PC-9 (cell line): ENCODE results near the gene MIB1. TPM values are rescaled to one million over a fixed set of nuclear protein-coding genes. Genes with fewer than 3 reads are reported as not detected.

Source experiments
- BruUV-seq: library from RNA; stranded (reverse); fragments of 400-500 nt; replicated peaks from 2 replicates; lab custom pipeline; 2021; lab: Mats Ljungman, UMichigan
- CTCF ChIA-PET: fragments of 300-600 bp; sonication (Branson Sonifier 250); formaldehyde crosslinking; loops from one replicate; lab custom pipeline; 2022; ENCODE audit warnings: antibody characterized with exemption; lab: Charles Lee
- POLR2A ChIA-PET: fragments of 300-600 bp; sonication (Branson Sonifier 250); formaldehyde crosslinking; loops from one replicate; lab custom pipeline; 2022; ENCODE audit warnings: antibody characterized with exemption; ENCODE audit not compliant: unreplicated experiment; lab: Charles Lee
- DNase-seq, 2 experiments: peaks; one replicate each; pipeline versions ENCODE4 v3.0.0 to v3.0.0-alpha.2; 2015 to 2022; ENCODE audit warnings: mixed read lengths in 1 of 2
- H2AFZ ChIP-seq: fragments of 200-600 bp; sonication (generic); 2 replicates; pipeline ENCODE4 v1.8.1; 2017; ENCODE audit warnings: antibody characterized with exemption
- H3F3A ChIP-seq: fragments of 200-600 bp; sonication (generic); 2 replicates; pipeline ENCODE4 v1.8.1; 2017; ENCODE audit warnings: antibody characterized with exemption, mild to moderate bottlenecking, low read depth; ENCODE audit not compliant: insufficient read depth
- H3K27ac ChIP-seq: fragments of 200-600 bp; sonication (generic); 2 replicates; pipeline ENCODE4 v1.6.1; 2016; ENCODE audit warnings: mixed run types
- H3K27me3 ChIP-seq: fragments of 200-600 bp; sonication (generic); 2 replicates; pipeline ENCODE4 v1.6.1; 2016; ENCODE audit warnings: low read depth, mixed run types; ENCODE audit not compliant: insufficient read depth
- H3K36me3 ChIP-seq: fragments of 200-600 bp; sonication (generic); 2 replicates; pipeline ENCODE4 v1.6.1; 2016; ENCODE audit warnings: low read depth, mixed run types
- H3K4me1 ChIP-seq: fragments of 200-600 bp; sonication (generic); replicated peaks from 2 replicates; pipeline ENCODE4 v1.6.1; 2016; ENCODE audit warnings: mixed run types; ENCODE audit not compliant: insufficient read depth
- H3K4me2 ChIP-seq: fragments of 200-600 bp; sonication (generic); 2 replicates; pipeline ENCODE4 v1.6.1; 2017; ENCODE audit warnings: mixed run types
- H3K4me3 ChIP-seq: fragments of 200-600 bp; sonication (generic); 2 replicates; pipeline ENCODE4 v1.6.1; 2016; ENCODE audit warnings: mixed run types
- H3K79me2 ChIP-seq: fragments of 200-600 bp; sonication (generic); 2 replicates; pipeline ENCODE4 v1.6.1; 2017; ENCODE audit warnings: low read depth, mixed run types
- H3K9me2 ChIP-seq: fragments of 200-600 bp; sonication (generic); 2 replicates; pipeline ENCODE4 v1.8.1; 2017; ENCODE audit warnings: mild to moderate bottlenecking; ENCODE audit not compliant: insufficient read depth
- H3K9me3 ChIP-seq: fragments of 200-600 bp; sonication (generic); 2 replicates; pipeline ENCODE4 v1.8.1; 2016; ENCODE audit warnings: low read depth; ENCODE audit not compliant: insufficient read depth
- H4K20me1 ChIP-seq: fragments of 200-600 bp; sonication (generic); 2 replicates; pipeline ENCODE4 v1.8.1; 2017; ENCODE audit not compliant: insufficient read depth
- EZH2 ChIP-seq: fragments of 200-600 bp; sonication (generic); IDR thresholded peaks from 2 replicates; pipeline ENCODE4 v1.8.0; 2017; ENCODE audit warnings: antibody characterized with exemption, low read depth
- intact Hi-C: fragments of 100-400 bp; cut with micrococcal nuclease; formaldehyde crosslinking; loops from one replicate; pipeline ENCODE4 v1.10.0; 2022; ENCODE audit not compliant: unreplicated experiment
- total RNA-seq: library from RNA; stranded (reverse); gene quantifications from 2 replicates; pipeline ENCODE4 v1.2.3, GENCODE V29; 2021
- TF ChIP-seq, protein P1 (sequence below): fragments of 200-600 bp; sonication (generic); conservative IDR thresholded peaks from 2 replicates; pipeline ENCODE4 v1.6.1; 2017; ENCODE audit warnings: mixed run types, antibody characterized with exemption, mild to moderate bottlenecking, moderate library complexity

Gene MIB1
- total RNA-seq, 1 experiment from 2014 or later = 40.1 TPM

DNA sequence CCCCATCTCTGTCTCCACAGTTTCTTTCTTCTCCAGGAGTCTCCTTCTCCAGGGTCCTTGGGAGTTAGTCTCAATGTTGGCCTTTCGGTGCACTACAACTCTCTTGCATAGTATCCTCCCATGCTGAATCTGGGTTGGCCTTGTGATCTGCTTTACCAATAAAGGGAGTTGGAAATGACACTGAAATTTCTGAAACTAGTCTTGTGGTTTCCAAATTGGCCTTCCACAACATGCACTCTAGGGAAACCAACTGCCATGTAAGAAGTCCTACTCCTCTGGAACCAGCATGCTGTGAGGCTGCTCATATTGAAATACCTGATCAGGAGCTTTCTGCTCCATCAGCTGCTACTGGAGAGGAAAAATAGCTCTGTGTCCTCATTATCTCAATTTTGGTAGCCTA, 26.1 kb upstream of the MIB1 start:
- BruUV-seq = no TSS peak

DNA sequence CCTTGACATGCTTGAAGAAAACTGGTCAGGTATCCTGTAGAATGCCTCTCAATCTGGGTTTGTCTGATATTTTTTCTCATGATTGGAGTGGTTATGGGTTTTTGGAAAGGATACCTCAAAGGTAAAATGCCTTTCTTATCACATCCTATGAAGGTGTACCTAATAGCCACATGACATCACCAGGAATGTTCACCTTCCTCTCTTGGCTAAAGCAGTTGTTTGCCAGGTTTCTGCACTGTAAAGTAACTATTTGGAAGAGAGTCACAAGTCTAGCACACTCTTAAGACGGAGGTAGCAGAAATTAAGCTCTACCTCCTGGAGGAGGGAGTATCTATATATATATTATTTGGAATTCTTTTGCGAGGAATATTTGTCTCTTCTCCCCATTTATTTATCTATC, 17.9 kb upstream of the MIB1 start:
- Histone ChIP-seq H3K27me3 (no peaks in the 10 kb centered on the region), H3F3A (no peaks in the 10 kb centered on the region), H4K20me1 (no peaks in the 10 kb centered on the region), H3K9me2 (no peaks in the 10 kb centered on the region), H3K4me2 (no peak overlapping the region), H3K4me1 (no peaks in the 10 kb centered on the region), H3K9me3 (no peaks in the 10 kb centered on the region), H3K36me3 (no peaks in the 10 kb centered on the region), H3K79me2 (no peaks in the 10 kb centered on the region), H3K27ac (no peak overlapping the region), H2AFZ (no peak overlapping the region), H3K4me3 (no peak overlapping the region)
- DNase-seq = no peak
- TF ChIP-seq EZH2 = no peak
- TF ChIP-seq, protein P1, sequence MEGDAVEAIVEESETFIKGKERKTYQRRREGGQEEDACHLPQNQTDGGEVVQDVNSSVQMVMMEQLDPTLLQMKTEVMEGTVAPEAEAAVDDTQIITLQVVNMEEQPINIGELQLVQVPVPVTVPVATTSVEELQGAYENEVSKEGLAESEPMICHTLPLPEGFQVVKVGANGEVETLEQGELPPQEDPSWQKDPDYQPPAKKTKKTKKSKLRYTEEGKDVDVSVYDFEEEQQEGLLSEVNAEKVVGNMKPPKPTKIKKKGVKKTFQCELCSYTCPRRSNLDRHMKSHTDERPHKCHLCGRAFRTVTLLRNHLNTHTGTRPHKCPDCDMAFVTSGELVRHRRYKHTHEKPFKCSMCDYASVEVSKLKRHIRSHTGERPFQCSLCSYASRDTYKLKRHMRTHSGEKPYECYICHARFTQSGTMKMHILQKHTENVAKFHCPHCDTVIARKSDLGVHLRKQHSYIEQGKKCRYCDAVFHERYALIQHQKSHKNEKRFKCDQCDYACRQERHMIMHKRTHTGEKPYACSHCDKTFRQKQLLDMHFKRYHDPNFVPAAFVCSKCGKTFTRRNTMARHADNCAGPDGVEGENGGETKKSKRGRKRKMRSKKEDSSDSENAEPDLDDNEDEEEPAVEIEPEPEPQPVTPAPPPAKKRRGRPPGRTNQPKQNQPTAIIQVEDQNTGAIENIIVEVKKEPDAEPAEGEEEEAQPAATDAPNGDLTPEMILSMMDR = no peak
- BruUV-seq = no TSS peak
- ChIA-PET CTCF (no interaction called here), POLR2A (no interaction called here)
- intact Hi-C loops = no loop called here

More for the DNA sequence above, 26.1 kb upstream of the MIB1 start:
- Histone ChIP-seq H2AFZ (no peak overlapping the region), H3K27ac (no peak overlapping the region), H3K27me3 (no peaks in the 10 kb centered on the region), H3K79me2 (no peaks in the 10 kb centered on the region), H3K4me3 (no peak overlapping the region), H3K36me3 (no peaks in the 10 kb centered on the region), H4K20me1 (no peaks in the 10 kb centered on the region), H3K9me2 (no peaks in the 10 kb centered on the region), H3K4me1 (no peaks in the 10 kb centered on the region), H3K4me2 (no peak overlapping the region), H3F3A (no peaks in the 10 kb centered on the region), H3K9me3 (no peaks in the 10 kb centered on the region)
- TF ChIP-seq EZH2 = no peak
- TF ChIP-seq, protein P1 = no peak
- CTCF ChIA-PET = no interaction called here
- no peak for DNase-seq
- POLR2A ChIA-PET = no interaction called here
- intact Hi-C loops = no loop called here

DNA sequence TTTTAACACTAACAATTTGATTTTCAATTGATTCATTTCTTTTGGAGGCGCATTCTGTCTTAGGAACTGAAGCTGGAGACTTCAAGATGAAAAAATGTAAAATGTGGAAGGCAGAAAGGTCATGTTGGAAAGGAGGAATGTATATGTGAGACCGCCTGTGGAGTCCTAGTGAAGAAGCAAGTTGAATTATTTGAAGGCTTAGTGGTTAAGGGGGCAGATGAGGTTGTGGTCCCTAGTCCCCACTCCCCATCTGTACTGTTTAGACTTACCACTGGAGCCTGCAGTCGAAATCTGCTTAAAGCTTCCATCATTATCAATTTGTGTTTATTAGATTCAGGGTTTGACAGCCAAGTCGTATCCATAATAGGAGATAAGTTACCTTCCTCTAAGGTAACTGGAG, 15.4 kb upstream of the MIB1 start:
- no peaks in the 10 kb centered on the region for H3K9me3 ChIP-seq
- no peaks in the 10 kb centered on the region for H3F3A ChIP-seq
- no peak for DNase-seq
- H2AFZ ChIP-seq = no peak overlapping the region
- intact Hi-C loops = no loop called here
- H3K9me2 ChIP-seq = no peaks in the 10 kb centered on the region
- no peaks in the 10 kb centered on the region for H3K79me2 ChIP-seq
- ChIA-PET CTCF (no interaction called here), POLR2A (no interaction called here)
- no peaks in the 10 kb centered on the region for H3K27me3 ChIP-seq
- no peak overlapping the region for H3K4me3 ChIP-seq
- no peaks in the 10 kb centered on the region for H4K20me1 ChIP-seq
- TF ChIP-seq EZH2 = no peak
- TF ChIP-seq, protein P1 = no peak
- no peaks in the 10 kb centered on the region for H3K4me1 ChIP-seq
- H3K36me3 ChIP-seq = no peaks in the 10 kb centered on the region
- H3K27ac ChIP-seq = no peak overlapping the region
- BruUV-seq = no TSS peak
- H3K4me2 ChIP-seq = no peak overlapping the region
